LNCAP (cell line): ENCODE results near the gene CLIC5.

Source experiments
- TF ChIP-seq, protein P1 (sequence below): fragments of 450-650 bp; IDR thresholded peaks from 2 replicates; pipeline ENCODE4 v1.5.1; 2017; ENCODE audit warnings: mild to moderate bottlenecking

The CLIC5 gene

DNA sequence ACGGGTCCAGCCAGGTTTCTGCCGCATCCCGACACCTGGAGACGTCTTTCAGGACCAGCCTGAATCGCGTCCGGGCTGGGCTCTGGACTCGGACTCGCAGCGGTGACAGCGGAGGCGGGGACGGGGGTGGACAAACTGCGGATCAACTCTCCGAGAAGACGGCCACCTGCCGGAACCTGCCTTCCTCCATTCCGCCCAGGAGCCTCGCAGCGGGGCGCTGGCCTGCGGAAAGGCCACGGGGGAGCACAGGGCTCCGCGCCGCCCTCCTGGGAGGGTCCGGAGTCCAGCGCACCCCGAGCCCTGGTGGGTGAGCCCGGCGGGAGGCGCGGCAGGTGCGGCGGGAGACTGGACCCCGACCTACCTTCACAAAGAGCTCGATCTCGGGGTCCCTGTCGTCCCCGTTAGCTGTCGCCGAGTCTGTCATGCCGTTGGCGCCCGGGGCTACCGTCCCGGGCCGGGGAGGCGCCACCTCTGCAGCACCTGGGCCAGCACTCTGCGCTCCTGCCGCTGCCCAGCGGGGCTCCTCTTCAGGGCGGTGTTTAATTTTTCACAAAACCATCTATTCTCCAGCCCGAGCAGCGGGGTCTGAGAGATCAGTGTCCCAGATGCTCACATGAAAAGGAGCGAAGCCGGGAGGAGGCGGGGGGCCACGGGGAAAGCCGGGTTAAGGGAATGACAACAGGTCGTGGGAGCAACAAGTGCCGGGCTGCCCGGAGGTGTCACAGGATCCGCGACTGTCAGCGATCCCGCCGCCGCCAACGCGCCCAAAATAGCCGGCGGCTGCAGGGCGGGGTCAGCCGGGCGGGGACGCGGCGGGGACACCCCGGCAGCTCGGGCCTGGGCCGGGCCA is at the start of gene CLIC5:
Gene CLIC5 (minus strand): TSS at position 742 of the 850 bp plus-strand sequence. CDS start 318 bp downstream, at position 424.
- TF ChIP-seq, protein P1, sequence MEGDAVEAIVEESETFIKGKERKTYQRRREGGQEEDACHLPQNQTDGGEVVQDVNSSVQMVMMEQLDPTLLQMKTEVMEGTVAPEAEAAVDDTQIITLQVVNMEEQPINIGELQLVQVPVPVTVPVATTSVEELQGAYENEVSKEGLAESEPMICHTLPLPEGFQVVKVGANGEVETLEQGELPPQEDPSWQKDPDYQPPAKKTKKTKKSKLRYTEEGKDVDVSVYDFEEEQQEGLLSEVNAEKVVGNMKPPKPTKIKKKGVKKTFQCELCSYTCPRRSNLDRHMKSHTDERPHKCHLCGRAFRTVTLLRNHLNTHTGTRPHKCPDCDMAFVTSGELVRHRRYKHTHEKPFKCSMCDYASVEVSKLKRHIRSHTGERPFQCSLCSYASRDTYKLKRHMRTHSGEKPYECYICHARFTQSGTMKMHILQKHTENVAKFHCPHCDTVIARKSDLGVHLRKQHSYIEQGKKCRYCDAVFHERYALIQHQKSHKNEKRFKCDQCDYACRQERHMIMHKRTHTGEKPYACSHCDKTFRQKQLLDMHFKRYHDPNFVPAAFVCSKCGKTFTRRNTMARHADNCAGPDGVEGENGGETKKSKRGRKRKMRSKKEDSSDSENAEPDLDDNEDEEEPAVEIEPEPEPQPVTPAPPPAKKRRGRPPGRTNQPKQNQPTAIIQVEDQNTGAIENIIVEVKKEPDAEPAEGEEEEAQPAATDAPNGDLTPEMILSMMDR, result no peak

DNA sequence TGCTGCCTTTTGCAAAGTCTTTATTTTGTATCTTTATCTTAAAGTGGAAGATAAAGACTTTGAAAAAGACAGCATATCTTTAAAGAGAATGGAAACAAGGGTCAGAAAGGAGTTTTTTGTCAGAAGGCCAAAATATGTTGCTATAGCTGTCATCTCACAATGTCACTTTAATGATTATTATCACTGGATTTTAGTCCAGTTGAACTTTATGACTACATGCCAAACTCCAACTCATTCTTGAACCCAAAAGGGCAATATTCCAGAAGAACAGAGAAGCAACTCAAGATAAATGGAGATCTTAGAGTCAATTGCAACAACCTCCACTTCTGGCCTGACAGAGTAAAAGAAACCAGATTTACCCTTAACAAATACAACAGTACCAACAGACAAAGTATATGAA is 47.3 kb upstream of the CLIC5 start:
- TF ChIP-seq, protein P1, result no peak

DNA sequence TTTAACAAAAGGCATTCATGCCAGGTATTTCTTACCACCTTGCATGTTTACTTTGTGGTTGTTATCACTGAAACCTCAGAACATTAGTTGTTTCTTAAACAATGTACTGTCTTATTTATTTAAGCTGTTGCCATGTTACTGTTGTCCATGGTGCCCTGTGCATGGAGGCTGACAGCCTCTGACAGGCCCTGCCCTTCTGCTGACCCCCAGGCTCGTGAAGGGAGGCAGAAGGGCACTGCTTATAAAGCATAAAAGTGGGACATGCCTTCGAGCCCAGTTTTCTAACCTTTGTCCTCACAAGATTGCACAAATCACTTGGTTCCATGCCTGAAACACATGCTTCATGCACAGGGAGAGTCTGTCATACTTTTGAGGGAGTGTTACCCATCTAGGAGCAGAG is 46.7 kb upstream of the CLIC5 start:
- TF ChIP-seq, protein P1, result no peak

DNA sequence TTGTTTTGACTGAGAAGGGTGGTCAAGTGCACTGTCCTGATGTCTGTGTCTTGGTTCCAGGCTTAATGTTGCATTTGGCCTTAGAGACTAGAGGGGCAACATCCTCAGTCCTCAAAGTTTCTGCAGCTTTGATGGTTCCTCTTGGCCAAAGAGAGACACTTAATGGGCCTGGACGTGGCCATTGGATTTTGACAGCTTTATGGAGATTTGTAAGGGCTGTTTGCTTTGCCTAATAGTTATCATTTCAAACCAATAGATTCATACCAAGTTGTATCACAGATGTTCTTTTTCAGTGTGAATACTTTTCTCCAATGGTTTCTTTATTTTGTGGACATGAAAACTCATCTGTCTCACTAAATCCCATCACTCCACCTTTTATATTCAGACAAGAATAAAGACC is 45.8 kb upstream of the CLIC5 start:
- TF ChIP-seq, protein P1, result no peak

DNA sequence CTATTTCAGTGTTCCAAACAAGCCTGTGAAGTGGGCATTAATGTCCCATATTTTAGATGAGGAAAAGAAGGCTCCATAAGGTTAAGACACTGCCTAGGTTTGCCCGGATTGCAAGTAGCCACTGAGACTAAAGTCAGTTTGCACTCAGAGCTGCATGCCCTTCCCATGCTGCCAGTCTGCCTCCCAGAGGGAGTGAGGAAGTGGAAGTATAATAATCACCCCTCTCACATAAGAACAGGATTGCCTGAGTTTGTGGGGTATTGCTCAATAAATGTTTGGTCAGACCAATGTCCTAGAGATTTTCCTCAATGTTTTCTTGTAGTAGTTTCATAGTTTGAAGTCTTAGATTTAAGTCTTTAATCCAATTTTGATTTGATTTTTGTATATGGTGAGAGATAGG is 43.9 kb upstream of the CLIC5 start:
- TF ChIP-seq, protein P1, result no peak

DNA sequence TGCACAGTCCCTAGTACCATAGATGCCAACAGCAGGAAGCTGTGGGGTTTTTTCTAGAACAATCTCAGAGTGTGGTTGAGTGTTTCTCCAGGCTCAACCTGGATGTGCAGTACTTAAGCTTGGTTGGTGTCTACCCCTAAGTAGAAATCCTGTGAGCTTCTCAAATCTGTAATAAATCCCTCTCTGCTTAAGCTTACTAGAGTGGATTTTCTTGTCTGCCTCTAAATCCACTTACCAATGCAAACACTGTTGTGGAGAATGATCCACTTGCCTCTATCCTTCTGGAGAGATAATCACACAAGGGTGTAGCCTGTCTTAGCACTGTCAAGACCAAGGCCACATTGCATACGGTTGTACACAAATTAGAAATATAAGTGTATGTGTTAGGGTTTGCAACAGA is 43.3 kb upstream of the CLIC5 start:
- TF ChIP-seq, protein P1, result no peak

DNA sequence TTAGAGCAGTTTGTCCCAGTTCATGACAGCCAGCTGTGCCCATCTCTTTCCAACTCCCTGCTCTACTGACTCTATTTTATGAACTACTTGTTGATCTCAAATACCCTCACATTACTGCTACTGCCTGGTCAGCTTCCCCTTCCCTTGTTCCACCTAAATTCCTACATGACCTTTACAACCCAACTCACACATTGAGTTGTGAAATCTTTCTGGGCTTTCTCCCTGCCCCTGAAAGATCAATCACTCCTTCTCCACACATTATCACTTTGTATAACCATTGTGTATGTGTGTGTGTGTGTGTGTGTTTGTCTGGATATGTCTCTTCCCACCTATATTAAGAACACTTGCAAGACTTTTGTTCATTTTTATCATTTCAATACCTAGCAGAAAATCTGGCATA is 42.1 kb upstream of the CLIC5 start:
- TF ChIP-seq, protein P1, result no peak
